Activated CD8-positive, alpha-beta T cell treated with anti-CD3 and anti-CD28 coated beads for 36 hours (primary cell): ENCODE results near the gene NT5DC1. TPM values are rescaled to one million over a fixed set of nuclear protein-coding genes. Genes with fewer than 3 reads are reported as not detected.

Experiments
- ATAC-seq: fragments of 200-7000 bp; cut with Tn5 transposase; one replicate; pipeline ENCODE4 v1.10.0; 2021; ENCODE audit warnings: mild to moderate bottlenecking, moderate library complexity
- CTCF ChIA-PET: fragments of 350-600 bp; sonication (Branson Sonifier 250); formaldehyde crosslinking; loops from one replicate; lab custom pipeline; 2021; ENCODE audit warnings: antibody characterized with exemption; lab: Charles Lee
- POLR2A ChIA-PET: fragments of 350-600 bp; sonication (Branson Sonifier 250); formaldehyde crosslinking; loops from one replicate; lab custom pipeline; 2021; ENCODE audit warnings: antibody characterized with exemption; lab: Charles Lee
- DNase-seq: peaks from one replicate; pipeline ENCODE4 v3.0.0-alpha.2; 2020
- H3K27ac Mint-ChIP-seq: one replicate; pipeline ENCODE4 v1.8.0; 2021; ENCODE audit warnings: mild to moderate bottlenecking, mixed read lengths
- H3K27me3 Mint-ChIP-seq: one replicate; pipeline ENCODE4 v1.8.0; 2021; ENCODE audit warnings: mixed read lengths
- H3K36me3 Mint-ChIP-seq: one replicate; pipeline ENCODE4 v1.8.0; 2021; ENCODE audit warnings: low read depth, mixed read lengths
- H3K4me1 Mint-ChIP-seq: one replicate; pipeline ENCODE4 v1.8.0; 2021; ENCODE audit warnings: low read depth, mixed read lengths
- H3K4me3 Mint-ChIP-seq: one replicate; pipeline ENCODE4 v1.8.0; 2021; ENCODE audit warnings: mild to moderate bottlenecking, moderate library complexity, mixed read lengths
- H3K9me3 Mint-ChIP-seq: one replicate; pipeline ENCODE4 v1.8.0; 2021; ENCODE audit warnings: mixed read lengths
- CTCF ChIP-seq: fragments of 200-600 bp; IDR thresholded peaks from one replicate; pipeline ENCODE4 v1.8.0; 2022; ENCODE audit warnings: antibody characterized with exemption, mild to moderate bottlenecking
- intact Hi-C: fragments of 100-400 bp; cut with micrococcal nuclease; formaldehyde crosslinking; loops from one replicate; pipeline ENCODE4 v1.10.0; 2022
- total RNA-seq, 2 experiments: library from RNA; stranded (reverse); gene quantifications; one replicate each; pipeline ENCODE4 v1.2.3, GENCODE V29; 2021

NT5DC1 gene
- total RNA-seq, 2 experiments from 2014 or later: 47.8 to 53.3 TPM

GRCh38 chr6:116189472-116189871 lies 88.8 kb downstream of the NT5DC1 start:
- H3K36me3 Mint-ChIP-seq: peaks cover 3% of the 10 kb centered on the region
- CTCF ChIA-PET: interaction anchor here (0.6 kb wide), 1 partner anchor 372 kb away, joined by 3 read pairs; no protein-coding TSS in a partner anchor
- ATAC-seq (no peak), DNase-seq (no peak)
- POLR2A ChIA-PET: no interaction called here
- intact Hi-C loops: no loop called here
- no peak overlapping the region for H3K4me3 Mint-ChIP-seq
- H3K9me3 Mint-ChIP-seq: no peaks in the 10 kb centered on the region
- no peak for TF ChIP-seq CTCF
- H3K27ac Mint-ChIP-seq: no peak overlapping the region
- H3K27me3 Mint-ChIP-seq: no peaks in the 10 kb centered on the region
- no peaks in the 10 kb centered on the region for H3K4me1 Mint-ChIP-seq

GRCh38 chr6:116190550-116190949 lies 89.9 kb downstream of the NT5DC1 start:
- ChIA-PET CTCF (no interaction called here), POLR2A (no interaction called here)
- intact Hi-C loops: no loop called here
- TF ChIP-seq CTCF: no peak
- DNase-seq: no peak
- no peak for ATAC-seq
- Mint-ChIP-seq H3K9me3 (no peaks in the 10 kb centered on the region), H3K36me3 (peaks cover 1% of the 10 kb centered on the region), H3K27ac (no peak overlapping the region), H3K4me3 (no peak overlapping the region), H3K27me3 (no peaks in the 10 kb centered on the region), H3K4me1 (no peaks in the 10 kb centered on the region)

GRCh38 chr6:116191881-116192280 lies 91.2 kb downstream of the NT5DC1 start:
- no peaks in the 10 kb centered on the region for H3K4me1 Mint-ChIP-seq
- H3K9me3 Mint-ChIP-seq: no peaks in the 10 kb centered on the region
- no peak overlapping the region for H3K4me3 Mint-ChIP-seq
- no peak for TF ChIP-seq CTCF
- DNase-seq (no peak), ATAC-seq (no peak)
- H3K36me3 Mint-ChIP-seq: peaks cover 1% of the 10 kb centered on the region
- ChIA-PET POLR2A (no interaction called here), CTCF (no interaction called here)
- H3K27me3 Mint-ChIP-seq: no peaks in the 10 kb centered on the region
- intact Hi-C loops: no loop called here
- no peak overlapping the region for H3K27ac Mint-ChIP-seq

GRCh38 chr6:116192786-116193185 lies 92.1 kb downstream of the NT5DC1 start:
- ChIA-PET POLR2A (interaction anchor here (0.9 kb wide), 1 partner anchor 182 kb away, joined by 3 read pairs; no protein-coding TSS in a partner anchor), CTCF (no interaction called here)
- H3K9me3 Mint-ChIP-seq: no peaks in the 10 kb centered on the region
- no peak overlapping the region for H3K27ac Mint-ChIP-seq
- no peak for DNase-seq
- no peak overlapping the region for H3K4me3 Mint-ChIP-seq
- intact Hi-C loops: no loop called here
- H3K27me3 Mint-ChIP-seq: no peaks in the 10 kb centered on the region
- TF ChIP-seq CTCF: no peak
- ATAC-seq: no peak
- peaks cover 1% of the 10 kb centered on the region for H3K36me3 Mint-ChIP-seq
- no peaks in the 10 kb centered on the region for H3K4me1 Mint-ChIP-seq

- TF ChIP-seq CTCF: no peak
- DNase-seq (no peak), ATAC-seq (no peak)
- Mint-ChIP-seq H3K4me1 (peaks cover 4% of the 10 kb centered on the region), H3K4me3 (no peak overlapping the region), H3K9me3 (no peaks in the 10 kb centered on the region), H3K27ac (no peak overlapping the region), H3K36me3 (no peaks in the 10 kb centered on the region), H3K27me3 (no peaks in the 10 kb centered on the region)
- intact Hi-C loops: no loop called here
- POLR2A ChIA-PET: no interaction called here
- CTCF ChIA-PET: no interaction called here
Observed at GRCh38 chr6:116196841-116197240, 96.2 kb downstream of the NT5DC1 start.
